ENCODE measurements around the gene LAMA5.

- no peak for TF ChIP-seq CTCF (IDR thresholded peaks at IDR 0.05; ENCODE audit: borderline replicate concordance, extremely low read depth, low read length, poor library complexity, severe bottlenecking)
- TF ChIP-seq EZH2 (IDR thresholded peaks at IDR 0.05; ENCODE audit: borderline replicate concordance, low read depth, low read length, severe bottlenecking): no peak
Observed at GRCh38 chr20:62332989-62333819, 33.9 kb downstream of the LAMA5 start.
